ENCODE measurements around the gene MPZL1.

The MPZL1 gene

GRCh38 chr1:167776151-167776550, 54.4 kb downstream of the MPZL1 start:
- no peak for DNase-seq (ENCODE audit: low read depth in 2 of 2, low spot score in 1 of 2)

- no peak for DNase-seq (ENCODE audit: low read depth in 2 of 2, low spot score in 1 of 2)
Measured at GRCh38 chr1:167776616-167777268, 55.0 kb downstream of the MPZL1 start.

GRCh38 chr1:167777269-167777650, 55.5 kb downstream of the MPZL1 start:
- no peak for DNase-seq (ENCODE audit: low read depth in 2 of 2, low spot score in 1 of 2)

GRCh38 chr1:167781558-167781957, 59.8 kb downstream of the MPZL1 start:
- DNase-seq (ENCODE audit: low read depth in 2 of 2, low spot score in 1 of 2), result no peak

GRCh38 chr1:167782946-167783345, 61.2 kb downstream of the MPZL1 start:
- no peak for DNase-seq (ENCODE audit: low read depth in 2 of 2, low spot score in 1 of 2)

GRCh38 chr1:167784876-167785550, 63.2 kb downstream of the MPZL1 start:
- DNase-seq (ENCODE audit: low read depth in 2 of 2, low spot score in 1 of 2), result no peak

GRCh38 chr1:167786502-167786901, 64.7 kb downstream of the MPZL1 start:
- no peak for DNase-seq (ENCODE audit: low read depth in 2 of 2, low spot score in 1 of 2)

GRCh38 chr1:167789501-167789900, 67.7 kb downstream of the MPZL1 start:
- no peak for DNase-seq (ENCODE audit: low read depth in 2 of 2, low spot score in 1 of 2)

- DNase-seq (ENCODE audit: low read depth in 2 of 2, low spot score in 1 of 2), result no peak
Measured at GRCh38 chr1:167790117-167790516, 68.3 kb downstream of the MPZL1 start.

- DNase-seq (ENCODE audit: low read depth in 2 of 2, low spot score in 1 of 2), result no peak
Measured at GRCh38 chr1:167791281-167792187, 69.8 kb downstream of the MPZL1 start.

- no peak for DNase-seq (ENCODE audit: low read depth in 2 of 2, low spot score in 1 of 2)
Measured at GRCh38 chr1:167792188-167792565, 70.4 kb downstream of the MPZL1 start.

- no peak for DNase-seq (ENCODE audit: low read depth in 2 of 2, low spot score in 1 of 2)
Measured at GRCh38 chr1:167794043-167794442, 72.3 kb downstream of the MPZL1 start.

GRCh38 chr1:167795810-167796740, 74.3 kb downstream of the MPZL1 start:
- no peak for DNase-seq (ENCODE audit: low read depth in 2 of 2, low spot score in 1 of 2)

GRCh38 chr1:167797015-167797414, 75.2 kb downstream of the MPZL1 start:
- no peak for DNase-seq (ENCODE audit: low read depth in 2 of 2, low spot score in 1 of 2)

GRCh38 chr1:167798952-167799351, 77.2 kb downstream of the MPZL1 start:
- no peak for DNase-seq (ENCODE audit: low read depth in 2 of 2, low spot score in 1 of 2)

GRCh38 chr1:167799747-167800146, 78.0 kb downstream of the MPZL1 start:
- no peak for DNase-seq (ENCODE audit: low read depth in 2 of 2, low spot score in 1 of 2)

GRCh38 chr1:167800251-167800650, 78.5 kb downstream of the MPZL1 start:
- DNase-seq (ENCODE audit: low read depth in 2 of 2, low spot score in 1 of 2), result no peak

GRCh38 chr1:167802235-167802634, 80.5 kb downstream of the MPZL1 start:
- DNase-seq (ENCODE audit: low read depth in 2 of 2, low spot score in 1 of 2), result no peak

GRCh38 chr1:167803358-167804207, 81.8 kb downstream of the MPZL1 start:
- DNase-seq (ENCODE audit: low read depth in 2 of 2, low spot score in 1 of 2), result peak; percentile 65 to 75

- DNase-seq (ENCODE audit: low read depth in 2 of 2, low spot score in 1 of 2), result no peak
Measured at GRCh38 chr1:167805041-167805556, 83.3 kb downstream of the MPZL1 start.
